ENCODE results near the gene CELF3.
"Not testable (repeated sequence)": the region's sequence is repeated elsewhere in the genome, so short reads cannot be mapped to it uniquely, and the experiment has no call there.

CELF3 gene

DNA sequence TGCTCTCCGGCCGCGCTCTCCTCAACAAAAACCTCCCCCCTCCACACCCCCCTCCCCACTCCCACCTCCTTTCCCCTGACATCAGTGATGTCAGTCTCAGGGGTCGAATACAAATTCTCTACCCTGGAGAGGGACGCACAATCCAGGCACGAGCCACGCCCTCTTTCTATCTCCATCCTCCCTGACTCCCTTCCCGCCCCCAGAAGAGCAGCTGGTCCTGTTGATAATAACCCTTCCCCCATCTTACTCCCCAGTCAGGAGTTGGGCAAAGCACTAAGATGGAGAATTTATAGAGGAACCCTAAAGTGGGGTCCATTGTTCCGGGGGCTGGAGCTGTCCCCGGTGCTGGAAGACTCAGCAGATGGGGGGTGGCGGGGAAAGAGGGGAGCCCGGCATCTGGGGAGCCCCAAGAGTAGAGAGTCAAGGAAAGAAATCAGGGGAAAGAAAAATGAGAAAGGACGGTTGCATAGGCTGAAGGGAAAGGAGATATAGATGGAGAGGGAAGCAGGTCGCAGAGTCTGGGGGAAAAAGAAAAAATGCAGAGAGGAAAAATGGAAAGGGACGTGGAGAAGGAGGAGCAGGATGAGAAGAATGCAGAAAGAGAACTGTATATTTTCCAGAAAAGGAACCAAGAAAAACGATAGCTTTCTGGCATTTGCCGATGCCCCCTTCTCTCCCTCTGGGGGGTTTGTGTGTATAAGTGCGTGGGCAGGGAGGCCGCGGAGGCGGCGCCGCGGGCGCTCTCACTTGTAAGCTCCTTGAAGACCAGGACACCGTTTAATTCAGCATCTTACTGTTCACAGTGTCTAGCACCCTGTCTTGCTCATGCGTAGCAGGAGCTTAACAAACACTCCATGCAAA lies at the start of gene CELF3:
Gene CELF3, minus strand, starts transcription at position 33 of the 861 bp plus-strand sequence. CDS start 783 bp downstream, outside the sequence.
- DNase-seq (ENCODE audit: low read depth in 3 of 3) = no peak

DNA sequence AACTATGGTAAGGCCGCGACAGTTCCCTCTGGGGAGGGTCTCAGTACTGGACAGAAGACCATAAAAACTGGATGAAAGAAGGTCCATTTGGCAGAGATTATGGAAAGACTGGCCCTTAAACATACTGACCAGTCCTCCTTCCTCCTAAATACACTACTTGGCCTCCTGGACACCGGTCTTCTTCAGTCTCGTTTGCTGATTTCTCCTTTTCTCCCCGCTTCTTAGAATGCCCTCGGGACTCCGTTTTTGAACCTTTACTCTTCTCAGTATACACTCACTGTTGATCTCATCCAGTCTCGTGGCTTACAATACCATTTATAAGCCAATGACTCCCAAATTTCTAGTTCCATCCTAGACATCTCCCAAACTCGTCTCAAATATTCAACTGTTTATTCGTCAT lies 47.4 kb upstream of the CELF3 start:
- no peak for DNase-seq (ENCODE audit: low read depth in 3 of 3)

DNA sequence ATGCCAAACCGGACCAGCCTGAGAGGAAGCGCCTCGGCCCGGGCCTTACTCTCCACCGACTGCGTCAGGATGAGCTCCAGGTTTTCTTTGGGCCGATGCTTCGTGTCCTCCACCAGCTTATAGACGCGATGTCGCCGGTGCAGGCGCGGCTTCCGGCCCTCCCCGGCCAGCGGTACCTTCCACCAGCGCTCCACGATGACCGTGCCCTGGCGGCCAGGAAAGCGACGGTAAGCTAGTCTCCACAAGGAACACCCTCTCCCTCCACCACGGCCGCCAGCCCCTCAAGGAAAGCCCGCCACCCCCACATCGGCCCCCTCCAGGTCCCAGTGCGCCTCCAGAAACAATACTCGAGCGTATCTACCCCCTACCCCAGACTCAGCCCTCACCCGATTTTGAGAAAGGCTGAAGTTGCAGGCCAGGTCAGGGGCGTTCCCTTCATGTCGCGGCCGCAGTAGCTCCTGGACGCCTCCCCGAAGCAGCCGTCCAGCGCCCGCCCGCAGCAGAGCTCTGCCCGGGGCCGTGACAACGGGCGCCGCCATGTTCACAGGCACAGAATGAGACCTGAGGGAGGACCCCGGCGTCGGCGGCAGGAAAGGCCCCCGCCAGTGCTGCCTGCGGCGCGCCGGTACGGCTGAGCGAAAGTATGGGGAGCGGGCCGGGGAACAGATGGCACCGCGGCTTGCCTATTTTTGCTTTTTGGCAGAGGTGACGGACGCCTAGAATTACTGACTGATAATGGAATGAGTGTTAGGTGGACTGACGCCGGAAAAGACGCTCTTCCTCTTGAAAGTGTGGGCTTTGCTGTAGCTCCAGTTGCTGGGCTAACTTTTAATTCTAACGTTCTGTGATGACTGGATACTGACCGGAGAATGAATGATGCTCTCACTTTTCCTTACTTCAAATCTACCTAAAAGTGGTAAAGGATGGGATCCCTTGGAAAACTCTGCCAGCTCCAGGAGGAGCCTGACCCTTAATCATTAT lies 46.6 kb upstream of the CELF3 start, which contains the start of gene MRPL9:
Gene MRPL9, minus strand, starts transcription at position 556 of the 981 bp plus-strand sequence. Its CDS starts 17 bp downstream, at position 539.
- DNase-seq (ENCODE audit: low read depth in 3 of 3) = peak; percentile 71 to 74 (median 72)

DNA sequence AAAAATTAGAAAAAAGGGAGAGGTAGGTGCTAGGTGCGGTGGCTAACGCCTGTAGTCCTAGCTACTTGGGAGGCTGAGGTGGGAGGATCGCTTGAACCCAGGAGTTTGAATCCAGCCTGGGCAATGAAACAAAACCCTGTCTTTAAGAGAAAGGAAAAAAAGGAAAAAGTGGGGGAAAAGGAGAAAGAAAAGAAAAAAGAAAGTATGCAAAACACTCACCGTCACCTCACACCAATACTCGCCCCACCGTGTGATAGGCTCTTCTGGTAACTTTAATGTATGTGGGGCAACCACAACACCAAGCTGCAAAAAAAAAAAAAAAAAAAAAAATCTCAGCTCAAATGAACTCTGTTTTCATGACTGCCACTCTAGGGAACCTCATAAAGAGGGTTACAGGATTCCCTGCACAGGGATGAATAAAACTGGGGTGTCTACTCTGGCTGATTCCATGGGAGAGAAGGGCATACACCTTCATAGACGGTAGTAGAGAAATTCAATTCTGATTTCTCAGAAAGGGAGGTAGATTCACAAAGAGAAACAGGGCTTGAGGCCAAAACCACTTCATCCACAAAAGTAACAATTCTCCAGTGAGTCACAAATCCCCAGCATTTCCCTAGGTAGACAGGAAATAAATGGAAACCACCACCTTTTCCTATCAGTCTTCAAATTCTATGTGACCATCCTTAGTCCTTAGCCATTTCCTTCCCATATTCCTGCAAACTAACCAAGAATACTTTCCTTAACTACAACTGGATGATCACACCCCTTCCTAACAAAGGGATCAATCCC lies 44.2 kb upstream of the CELF3 start:
- no peak for DNase-seq (ENCODE audit: low read depth in 3 of 3)

DNA sequence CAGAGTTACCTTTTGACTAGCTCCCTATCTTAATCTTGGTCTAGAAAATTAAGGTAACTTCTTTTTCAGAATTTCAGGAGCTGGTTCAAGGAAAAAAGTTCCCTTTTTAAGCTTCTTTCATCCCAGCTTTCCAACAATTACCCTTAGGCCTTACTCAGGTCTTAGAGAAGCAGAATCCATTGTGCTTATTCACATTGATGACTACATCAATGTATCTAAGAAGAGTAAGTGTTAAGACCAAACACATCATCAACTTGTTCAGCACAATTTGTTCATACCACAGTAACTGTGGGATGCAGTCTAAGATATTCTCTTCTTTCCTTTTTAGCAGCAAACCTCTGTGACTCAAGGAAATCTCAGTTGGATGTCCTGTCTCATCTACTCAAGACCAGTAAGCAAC lies 42.6 kb upstream of the CELF3 start:
- no peak for DNase-seq (ENCODE audit: low read depth in 3 of 3)

DNA sequence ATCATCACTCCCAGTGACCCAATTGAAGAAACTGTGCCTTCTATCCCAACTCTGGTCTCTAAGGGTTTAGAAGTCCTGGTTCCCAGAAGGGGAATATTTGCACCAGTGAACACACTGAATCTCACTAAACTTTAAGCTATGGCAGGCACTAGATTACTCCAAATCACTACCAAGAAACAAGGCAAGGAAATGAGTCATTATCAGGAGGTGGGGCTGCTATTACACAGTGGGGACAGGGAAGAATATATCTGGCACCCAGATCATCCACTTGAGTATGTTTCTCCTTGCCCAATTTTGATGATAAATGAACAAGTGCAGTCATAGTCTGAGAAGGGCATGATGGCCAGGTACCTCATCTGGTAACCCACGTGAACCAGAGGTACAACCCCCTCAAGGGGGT lies 39.7 kb upstream of the CELF3 start:
- DNase-seq (ENCODE audit: low read depth in 3 of 3) = no peak

DNA sequence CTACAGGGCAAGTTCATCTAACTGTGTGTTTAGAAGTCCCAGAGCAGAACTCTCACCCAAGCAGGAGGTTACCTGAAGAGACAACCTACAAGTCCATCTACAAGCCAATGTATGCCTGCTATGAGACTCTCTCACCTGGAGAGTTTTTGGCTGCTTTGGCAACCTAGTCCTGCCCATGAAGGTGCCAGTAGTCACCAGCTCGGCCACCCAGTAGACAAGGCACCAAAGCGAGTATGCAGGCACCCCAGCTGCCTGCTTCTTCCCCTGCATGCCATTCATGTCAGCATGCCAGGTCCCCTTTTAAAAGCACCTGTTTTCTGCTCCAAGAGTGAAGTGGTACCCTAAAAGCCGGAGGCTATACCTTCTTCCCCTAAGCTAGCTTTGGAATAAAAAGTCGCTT lies 24.9 kb upstream of the CELF3 start:
- no peak for DNase-seq (ENCODE audit: low read depth in 3 of 3)

DNA sequence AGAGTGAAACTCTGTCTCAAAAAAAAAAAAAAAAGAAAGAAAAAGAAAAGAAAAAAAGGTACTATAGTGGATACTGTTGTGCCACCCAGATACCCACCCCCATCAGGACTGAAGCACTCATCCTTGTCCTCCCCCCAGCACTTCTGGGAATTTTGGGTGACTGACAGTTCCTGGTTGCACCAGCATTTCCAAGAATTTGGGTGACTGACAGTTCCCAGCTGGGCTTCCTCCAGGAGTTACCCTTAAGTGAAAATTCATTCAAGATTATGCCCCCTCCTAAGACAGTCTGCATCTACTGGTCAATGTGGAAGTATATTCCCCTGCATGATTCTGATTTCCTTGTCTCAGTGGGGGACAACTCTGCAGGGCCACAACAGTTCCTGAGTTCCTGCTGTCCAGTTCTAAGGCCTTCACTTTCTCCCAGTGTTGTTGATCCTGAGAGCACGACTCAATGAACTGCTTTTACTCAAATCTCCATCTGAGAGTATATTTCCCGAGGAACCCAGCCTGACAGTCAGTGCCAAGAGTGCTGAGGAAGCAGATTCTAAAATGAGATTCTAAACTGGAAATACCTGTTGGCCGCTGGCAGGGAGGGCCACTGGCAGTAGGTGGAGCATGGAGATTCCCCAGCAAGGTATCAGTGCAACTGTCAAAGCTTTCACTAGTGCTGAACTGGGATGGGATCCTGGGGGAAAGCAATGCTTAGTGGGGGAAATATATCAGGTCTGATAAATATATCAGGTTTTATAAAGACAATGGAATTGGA lies 23.2 kb upstream of the CELF3 start:
- no peak for DNase-seq (ENCODE audit: low read depth in 3 of 3)

DNA sequence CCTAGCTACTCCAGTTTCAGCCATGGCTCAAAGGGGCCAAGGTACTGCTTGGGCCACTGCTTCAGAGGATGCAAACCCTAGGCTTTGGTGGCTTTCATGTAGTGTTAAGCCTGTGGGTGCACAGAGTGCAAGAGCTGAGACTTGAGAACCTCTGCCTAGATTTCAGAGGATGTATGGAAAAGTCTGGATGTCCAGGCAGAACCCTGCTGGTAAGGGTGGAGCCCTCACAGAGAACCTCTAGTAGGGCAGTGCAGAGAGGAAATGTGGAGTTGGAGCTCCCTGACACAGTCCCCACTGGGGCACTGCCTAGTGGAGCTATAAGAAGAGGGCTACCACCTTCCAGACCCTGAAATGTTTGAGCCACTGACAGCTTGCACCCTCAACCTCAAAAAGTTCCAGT lies 20.9 kb upstream of the CELF3 start:
- no peak for DNase-seq (ENCODE audit: low read depth in 3 of 3)

DNA sequence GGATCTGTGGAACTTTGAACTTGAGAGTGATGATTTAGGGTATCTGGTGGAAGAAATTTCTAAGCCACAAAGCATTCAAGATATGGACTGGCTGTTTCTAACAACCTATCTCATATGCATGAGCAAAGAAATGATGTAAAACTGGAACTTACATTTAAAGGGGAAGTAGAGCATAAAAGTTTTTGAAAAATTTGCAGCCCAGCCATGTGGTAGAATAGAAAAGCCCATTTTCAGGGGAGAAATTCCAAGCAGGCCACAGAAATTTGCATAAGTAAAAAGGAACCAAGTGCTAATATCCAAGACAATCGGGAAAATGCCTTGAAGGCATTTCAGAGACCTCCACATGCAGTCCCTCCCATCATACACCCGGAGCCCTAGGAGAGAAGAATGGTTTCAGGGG lies 20.4 kb upstream of the CELF3 start:
- no peak for DNase-seq (ENCODE audit: low read depth in 3 of 3)

DNA sequence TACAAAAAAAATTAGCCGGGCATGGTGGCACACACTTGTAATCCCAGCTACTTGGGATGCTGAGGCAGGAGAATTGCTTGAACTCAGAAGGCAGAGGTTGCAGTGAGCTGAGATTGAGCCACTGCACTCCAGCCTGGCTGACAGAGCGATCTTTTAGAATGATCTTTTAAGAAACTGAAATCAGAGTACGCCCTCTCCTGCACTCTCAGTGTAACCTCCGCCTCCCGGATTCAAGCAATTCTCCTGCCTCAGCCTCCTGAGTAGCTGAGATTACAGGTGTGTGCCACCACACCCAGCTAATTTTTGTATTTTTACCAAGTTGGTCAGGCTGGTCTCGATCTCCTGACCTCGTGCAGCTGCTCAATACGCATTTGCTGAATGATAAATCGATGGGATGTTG lies 17.4 kb upstream of the CELF3 start:
- not testable (repeated sequence) for DNase-seq (ENCODE audit: low read depth in 3 of 3)

DNA sequence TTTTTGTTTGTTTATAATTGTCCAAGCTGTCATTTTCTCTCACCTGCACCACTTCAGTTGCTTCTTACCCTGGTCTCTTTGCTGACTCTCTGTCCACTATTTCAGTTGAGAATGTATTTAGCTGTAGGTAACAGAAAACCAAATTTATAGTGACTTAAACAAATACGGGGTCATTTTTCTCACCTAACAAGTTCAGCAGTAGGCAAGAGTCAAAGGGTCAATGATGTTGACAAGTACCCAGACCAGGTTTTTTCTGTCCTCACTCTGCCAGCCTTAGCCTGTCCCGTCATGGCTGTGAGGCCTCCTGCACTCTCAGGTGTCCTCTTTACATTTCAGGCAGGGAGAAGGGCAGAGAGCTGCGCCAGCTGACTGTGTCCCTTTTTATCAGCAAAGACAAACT lies 16.5 kb upstream of the CELF3 start:
- no peak for DNase-seq (ENCODE audit: low read depth in 3 of 3)

DNA sequence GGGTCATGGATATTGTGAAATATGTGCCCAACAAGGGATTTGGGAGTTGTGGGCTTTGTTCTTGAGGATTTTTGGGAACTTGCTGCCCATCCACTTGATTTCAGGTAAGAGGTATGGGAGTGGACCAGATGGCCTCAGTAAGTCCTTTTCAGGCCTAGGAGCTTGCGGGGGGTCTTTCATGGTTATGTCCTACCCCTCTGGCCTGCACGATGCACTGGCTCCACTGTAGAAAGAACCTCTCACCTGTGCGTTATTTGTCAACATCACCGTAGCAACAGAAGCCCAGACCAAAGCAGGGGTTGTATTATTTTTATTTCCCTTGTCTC lies 13.3 kb upstream of the CELF3 start:
- DNase-seq (ENCODE audit: low read depth in 3 of 3) = no peak

DNA sequence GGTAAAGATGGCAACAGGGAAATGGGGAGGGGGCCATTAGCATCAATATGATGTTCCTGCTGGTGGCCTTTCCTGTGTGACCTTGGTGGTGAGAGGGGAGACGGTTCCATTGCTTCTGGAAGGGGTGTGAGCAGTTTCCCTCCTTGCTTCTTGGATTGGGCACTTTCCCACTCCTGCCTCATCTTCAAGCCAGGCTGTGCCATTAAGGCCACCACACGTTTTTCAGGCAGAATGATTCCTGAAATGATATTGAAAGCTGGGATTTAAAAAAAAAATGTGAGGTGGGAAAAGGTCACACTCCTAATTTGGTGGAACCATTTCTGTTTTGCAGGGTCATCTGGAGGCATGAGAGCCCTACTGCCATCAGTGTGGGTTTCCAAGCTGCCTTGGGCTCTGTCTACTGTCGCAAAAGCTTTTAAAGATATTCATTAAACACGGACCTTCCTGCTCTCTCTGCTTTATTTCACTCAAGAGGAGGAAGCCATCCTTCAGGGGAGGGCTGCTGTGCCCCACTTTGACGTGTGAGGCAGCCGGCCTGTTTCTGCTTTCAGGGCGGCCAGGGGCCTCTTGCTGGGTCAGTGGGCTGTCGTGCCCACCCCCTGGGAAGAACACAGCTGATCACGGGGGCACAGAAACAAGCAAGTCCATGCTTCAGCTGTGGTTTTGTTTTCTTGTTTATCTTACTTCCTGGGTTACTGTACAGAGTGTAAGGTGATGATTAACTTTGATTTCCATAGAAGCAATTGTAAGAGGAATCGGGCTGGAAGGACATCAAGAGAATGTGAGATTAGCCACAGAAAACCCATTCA lies 12.8 kb upstream of the CELF3 start:
- DNase-seq (ENCODE audit: low read depth in 3 of 3) = no peak

DNA sequence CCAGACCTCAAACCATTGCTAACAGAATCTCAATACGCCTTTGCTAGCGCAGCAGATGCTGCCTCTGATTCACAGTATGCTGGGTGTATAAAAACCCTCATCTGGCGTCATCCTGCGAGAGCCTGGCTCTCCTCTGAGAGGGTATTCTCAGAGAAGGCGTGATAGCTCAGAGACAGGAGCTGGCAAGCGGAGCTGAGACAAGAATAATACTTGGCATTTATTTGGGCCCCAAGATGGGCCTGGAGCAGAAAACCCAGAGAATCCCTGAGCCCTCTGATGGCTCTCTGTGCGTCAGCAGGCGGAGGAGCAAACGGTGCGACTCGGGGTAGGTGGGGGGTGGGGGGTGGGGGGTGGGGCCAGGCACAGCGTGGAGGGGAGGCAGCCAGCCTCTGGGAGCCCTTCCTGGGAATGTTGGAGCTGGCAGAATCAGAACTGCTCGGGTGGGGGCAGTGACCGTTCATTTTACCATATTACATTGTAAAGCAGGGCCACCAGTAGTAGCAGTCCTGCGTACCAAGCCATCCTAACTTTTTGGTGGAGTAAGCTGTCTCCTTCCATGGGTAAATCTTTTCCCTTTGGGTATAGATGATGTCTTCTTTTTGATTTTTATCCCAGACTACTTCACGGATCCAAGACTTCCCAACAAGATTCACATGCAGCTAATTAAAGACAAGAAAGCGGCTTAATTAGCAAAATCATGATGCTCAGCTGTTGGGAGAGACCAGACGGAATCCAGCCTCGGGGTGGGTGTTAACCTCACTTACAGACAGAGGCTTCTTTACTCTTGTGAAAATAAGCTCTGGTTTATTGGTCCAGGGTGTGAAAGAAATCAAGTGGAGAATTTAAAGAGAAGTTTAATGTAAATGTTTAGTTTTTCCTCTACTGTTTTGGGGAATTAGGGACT lies 11.8 kb upstream of the CELF3 start:
- DNase-seq (ENCODE audit: low read depth in 3 of 3) = no peak

DNA sequence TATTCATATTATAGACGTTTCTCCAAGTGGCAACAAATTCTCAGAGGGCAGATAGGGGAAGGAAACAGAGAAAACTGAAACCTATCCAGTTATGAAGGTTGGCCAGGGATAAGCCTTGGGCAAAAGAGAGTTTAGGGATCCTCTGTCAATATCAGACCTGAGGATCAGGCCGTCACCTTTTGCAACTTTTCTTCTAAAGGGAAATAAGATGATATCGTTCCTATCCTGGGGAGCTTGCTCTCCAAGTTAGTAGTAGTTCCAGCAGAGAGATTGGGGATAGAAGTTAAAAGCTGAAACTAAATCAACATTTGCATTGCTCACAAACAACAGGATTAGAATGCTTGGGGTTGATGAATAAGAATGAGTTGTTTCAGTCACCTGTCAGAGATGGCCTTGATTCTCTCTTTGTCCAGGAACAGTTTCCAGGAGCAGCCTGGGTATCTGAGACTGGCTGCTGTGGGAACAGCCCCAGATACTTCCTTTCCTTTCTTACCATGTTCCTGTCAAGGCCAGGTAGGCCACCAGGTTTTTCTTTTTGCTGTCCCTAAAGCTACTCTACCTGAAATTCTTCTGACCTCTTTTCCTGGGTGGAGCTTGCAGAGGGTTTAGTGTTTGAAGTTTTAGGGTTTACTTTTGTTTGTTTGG lies 7.2 kb upstream of the CELF3 start:
- no peak for DNase-seq (ENCODE audit: low read depth in 3 of 3)

DNA sequence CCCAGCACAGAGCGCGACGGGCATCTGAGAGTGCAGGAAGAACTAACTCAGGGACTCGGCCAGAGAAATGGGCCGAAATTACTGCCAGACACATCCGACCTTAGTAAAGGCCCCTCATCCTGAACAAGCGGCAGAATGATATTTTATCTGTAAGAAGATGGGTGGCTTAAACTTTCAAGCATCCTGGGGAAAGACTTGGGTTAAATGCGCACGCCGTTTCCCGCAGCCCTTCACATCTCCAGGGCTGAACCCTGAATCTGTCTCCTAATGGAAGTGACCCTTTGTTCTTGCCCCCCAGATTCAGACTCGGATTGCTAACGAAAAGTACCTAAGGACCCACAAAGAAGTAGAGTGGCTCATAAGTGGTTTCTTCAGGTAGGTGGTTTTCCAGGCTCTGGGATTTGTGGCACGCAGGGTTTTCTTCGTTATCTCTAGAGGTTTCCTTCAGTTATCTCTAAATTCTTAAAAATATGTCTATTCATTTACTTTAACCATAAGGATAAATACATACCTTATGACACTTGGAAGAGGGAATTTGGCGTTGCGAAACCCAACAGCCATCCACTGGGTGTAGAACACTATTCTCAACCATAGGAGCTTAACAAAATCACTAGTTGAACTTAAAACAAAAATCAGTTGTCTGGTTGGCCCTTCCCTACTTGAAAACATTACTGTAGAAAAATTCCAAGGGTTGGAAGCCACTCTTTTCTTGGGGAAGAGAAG lies 5.3 kb upstream of the CELF3 start:
- no peak for DNase-seq (ENCODE audit: low read depth in 3 of 3)
